HEK293 (cell line): ENCODE results near the gene FAM120B.
A peak's percentile ranks its signal among the peaks of the same experiment; 100 is the strongest.

Source experiments
- KLF8 ChIP-seq: fragments of 450-650 bp; formaldehyde crosslinking; IDR thresholded peaks from 2 replicates; pipeline ENCODE4 v1.5.1; 2016; ENCODE audit warnings: missing biosample characterization, missing genetic modification characterization
- YY1 ChIP-seq: fragments of 450-650 bp; formaldehyde crosslinking; IDR thresholded peaks from 2 replicates; pipeline ENCODE4 v1.5.1; 2018; ENCODE audit warnings: missing biosample characterization, missing genetic modification characterization
- ZBTB1 ChIP-seq: fragments of 450-650 bp; formaldehyde crosslinking; IDR thresholded peaks from 2 replicates; pipeline ENCODE4 v1.5.1; 2016; ENCODE audit warnings: missing biosample characterization, missing genetic modification characterization
- ZNF140 ChIP-seq: fragments of 450-650 bp; formaldehyde crosslinking; IDR thresholded peaks from 2 replicates; pipeline ENCODE4 v1.5.1; 2016; ENCODE audit warnings: missing biosample characterization, missing genetic modification characterization
- ZNF175 ChIP-seq: fragments of 450-650 bp; formaldehyde crosslinking; IDR thresholded peaks from 2 replicates; pipeline ENCODE4 v1.5.1; 2016; ENCODE audit warnings: missing biosample characterization, missing genetic modification characterization
- ZNF223 ChIP-seq: fragments of 450-650 bp; formaldehyde crosslinking; IDR thresholded peaks from 2 replicates; pipeline ENCODE4 v1.5.1; 2016; ENCODE audit warnings: missing biosample characterization, missing genetic modification characterization
- ZNF23 ChIP-seq: fragments of 450-650 bp; formaldehyde crosslinking; IDR thresholded peaks from 2 replicates; pipeline ENCODE4 v1.5.1; 2016; ENCODE audit warnings: missing biosample characterization, missing genetic modification characterization, borderline replicate concordance
- ZNF248 ChIP-seq: fragments of 450-650 bp; formaldehyde crosslinking; IDR thresholded peaks from 2 replicates; pipeline ENCODE4 v1.5.1; 2017; ENCODE audit warnings: missing biosample characterization, missing genetic modification characterization
- ZNF394 ChIP-seq: fragments of 450-650 bp; formaldehyde crosslinking; IDR thresholded peaks from 2 replicates; pipeline ENCODE4 v1.5.1; 2016; ENCODE audit warnings: missing biosample characterization, missing genetic modification characterization, mild to moderate bottlenecking, moderate library complexity, borderline replicate concordance
- ZNF670 ChIP-seq: fragments of 450-650 bp; formaldehyde crosslinking; IDR thresholded peaks from 2 replicates; pipeline ENCODE4 v1.5.1; 2016; ENCODE audit warnings: missing biosample characterization, missing genetic modification characterization, low read depth
- TF ChIP-seq, protein P1 (sequence below): fragments of 450-650 bp; formaldehyde crosslinking; IDR thresholded peaks from 2 replicates; pipeline ENCODE4 v1.5.1; 2016; ENCODE audit warnings: missing biosample characterization, missing genetic modification characterization
- TF ChIP-seq, protein P2 (sequence below): fragments of 450-650 bp; formaldehyde crosslinking; IDR thresholded peaks from 2 replicates; pipeline ENCODE4 v1.5.1; 2016; ENCODE audit warnings: missing biosample characterization, missing genetic modification characterization
- TF ChIP-seq, protein P3 (sequence below): fragments of 450-650 bp; formaldehyde crosslinking; IDR thresholded peaks from 2 replicates; pipeline ENCODE4 v1.5.1; 2016; ENCODE audit warnings: missing biosample characterization, missing genetic modification characterization

DNA sequence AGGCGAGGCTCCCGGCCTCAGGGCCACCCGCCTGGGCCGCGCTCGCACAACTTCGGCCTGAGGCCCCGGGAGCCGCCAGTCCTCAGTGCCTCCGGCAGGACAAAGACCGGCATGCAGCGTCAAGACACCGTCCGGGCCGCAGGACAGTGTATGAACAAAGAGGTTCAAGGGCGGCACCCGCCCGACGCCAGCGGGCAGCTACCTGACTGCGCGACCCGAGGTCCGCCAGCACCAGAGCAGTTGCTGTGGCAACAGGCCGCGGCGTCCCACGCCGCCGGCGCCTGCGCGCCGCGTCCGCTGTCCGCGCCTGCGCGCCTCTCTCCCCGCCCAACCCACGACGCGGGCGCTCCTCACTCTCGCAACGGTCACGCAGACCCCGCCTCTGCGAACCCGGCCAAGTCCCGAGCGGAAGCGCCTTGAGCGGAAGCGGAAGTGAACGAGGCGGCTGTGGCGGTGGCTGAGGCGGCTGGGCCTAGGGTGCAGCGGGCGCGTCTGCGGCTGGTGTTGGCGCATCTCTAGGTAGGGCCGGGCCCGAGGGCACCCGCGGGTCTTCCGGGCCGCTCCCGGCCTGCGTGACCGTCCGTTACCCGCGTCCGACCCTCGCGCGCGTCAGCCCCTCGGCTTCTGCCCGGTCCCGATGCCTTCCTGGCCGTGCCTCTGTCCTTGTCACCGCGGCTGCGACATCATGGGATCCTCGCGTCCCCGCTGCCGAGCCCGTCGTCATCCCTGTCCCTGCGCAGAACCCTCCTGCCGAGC, at the start of gene FAM120B:
- TF ChIP-seq YY1: peak; percentile 68; the same call in 1 of the 2 replicates
- TF ChIP-seq, protein P1, sequence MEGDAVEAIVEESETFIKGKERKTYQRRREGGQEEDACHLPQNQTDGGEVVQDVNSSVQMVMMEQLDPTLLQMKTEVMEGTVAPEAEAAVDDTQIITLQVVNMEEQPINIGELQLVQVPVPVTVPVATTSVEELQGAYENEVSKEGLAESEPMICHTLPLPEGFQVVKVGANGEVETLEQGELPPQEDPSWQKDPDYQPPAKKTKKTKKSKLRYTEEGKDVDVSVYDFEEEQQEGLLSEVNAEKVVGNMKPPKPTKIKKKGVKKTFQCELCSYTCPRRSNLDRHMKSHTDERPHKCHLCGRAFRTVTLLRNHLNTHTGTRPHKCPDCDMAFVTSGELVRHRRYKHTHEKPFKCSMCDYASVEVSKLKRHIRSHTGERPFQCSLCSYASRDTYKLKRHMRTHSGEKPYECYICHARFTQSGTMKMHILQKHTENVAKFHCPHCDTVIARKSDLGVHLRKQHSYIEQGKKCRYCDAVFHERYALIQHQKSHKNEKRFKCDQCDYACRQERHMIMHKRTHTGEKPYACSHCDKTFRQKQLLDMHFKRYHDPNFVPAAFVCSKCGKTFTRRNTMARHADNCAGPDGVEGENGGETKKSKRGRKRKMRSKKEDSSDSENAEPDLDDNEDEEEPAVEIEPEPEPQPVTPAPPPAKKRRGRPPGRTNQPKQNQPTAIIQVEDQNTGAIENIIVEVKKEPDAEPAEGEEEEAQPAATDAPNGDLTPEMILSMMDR (tag by site-specific recombination): 0 out of 2 replicates have a peak, but pooled peaks have one; percentile 31
- TF ChIP-seq ZNF394 (tag by site-specific recombination): no peak; the same call in 1 of the 2 replicates
- no peak for TF ChIP-seq ZNF670 (tag by site-specific recombination)
- TF ChIP-seq ZNF23 (tag by site-specific recombination): no peak
- TF ChIP-seq ZNF223 (tag by site-specific recombination): no peak
- TF ChIP-seq, protein P2, sequence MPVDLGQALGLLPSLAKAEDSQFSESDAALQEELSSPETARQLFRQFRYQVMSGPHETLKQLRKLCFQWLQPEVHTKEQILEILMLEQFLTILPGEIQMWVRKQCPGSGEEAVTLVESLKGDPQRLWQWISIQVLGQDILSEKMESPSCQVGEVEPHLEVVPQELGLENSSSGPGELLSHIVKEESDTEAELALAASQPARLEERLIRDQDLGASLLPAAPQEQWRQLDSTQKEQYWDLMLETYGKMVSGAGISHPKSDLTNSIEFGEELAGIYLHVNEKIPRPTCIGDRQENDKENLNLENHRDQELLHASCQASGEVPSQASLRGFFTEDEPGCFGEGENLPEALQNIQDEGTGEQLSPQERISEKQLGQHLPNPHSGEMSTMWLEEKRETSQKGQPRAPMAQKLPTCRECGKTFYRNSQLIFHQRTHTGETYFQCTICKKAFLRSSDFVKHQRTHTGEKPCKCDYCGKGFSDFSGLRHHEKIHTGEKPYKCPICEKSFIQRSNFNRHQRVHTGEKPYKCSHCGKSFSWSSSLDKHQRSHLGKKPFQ: no peak
- TF ChIP-seq, protein P3, sequence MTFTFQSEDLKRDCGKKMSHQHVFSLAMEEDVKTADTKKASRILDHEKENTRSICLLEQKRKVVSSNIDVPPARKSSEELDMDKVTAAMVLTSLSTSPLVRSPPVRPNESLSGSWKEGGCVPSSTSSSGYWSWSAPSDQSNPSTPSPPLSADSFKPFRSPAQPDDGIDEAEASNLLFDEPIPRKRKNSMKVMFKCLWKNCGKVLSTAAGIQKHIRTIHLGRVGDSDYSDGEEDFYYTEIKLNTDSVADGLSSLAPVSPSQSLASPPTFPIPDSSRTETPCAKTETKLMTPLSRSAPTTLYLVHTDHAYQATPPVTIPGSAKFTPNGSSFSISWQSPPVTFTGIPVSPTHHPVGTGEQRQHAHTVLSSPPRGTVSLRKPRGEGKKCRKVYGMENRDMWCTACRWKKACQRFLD (tag by site-specific recombination): no peak
- no peak for TF ChIP-seq ZBTB1 (tag by site-specific recombination)
- no peak for TF ChIP-seq ZNF140 (tag by site-specific recombination)
- TF ChIP-seq ZNF175: no peak
- TF ChIP-seq KLF8: peak; percentile 55; the same call in 1 of the 2 replicates
- TF ChIP-seq ZNF248: no peak
